Skin epidermis (tissue), 12 donors: Measurements from ENCODE around the gene EWSR1.
A peak's percentile ranks its signal among the peaks of the same experiment; 100 is the strongest.
"Not testable (repeated sequence)": the region's sequence is repeated elsewhere in the genome, so short reads cannot be mapped to it uniquely, and the experiment has no call there.

Source experiments
- H3K27ac ChIP-seq, 21 experiments: fragments of 200-600 bp; sonication (generic) in 11 of 21; one replicate each; pipeline ENCODE4 v1.5.0; 2020; ENCODE audit warnings: mild to moderate bottlenecking in 3 of 21, inconsistent platforms in 2 of 21, moderate library complexity in 2 of 21
- H3K4me3 ChIP-seq, 7 experiments: fragments of 200-600 bp; sonication (generic) in 2 of 7; one replicate each; pipeline ENCODE4 v1.5.0; 2020; ENCODE audit warnings: inconsistent platforms in 2 of 7, mild to moderate bottlenecking in 2 of 7, moderate library complexity in 1 of 7

The EWSR1 gene

GRCh38 chr22:29245626-29246385 lies 22.3 kb upstream of the EWSR1 start:
- Histone ChIP-seq H3K27ac (no peak overlapping the region), H3K4me3 (no peak overlapping the region)

DNA sequence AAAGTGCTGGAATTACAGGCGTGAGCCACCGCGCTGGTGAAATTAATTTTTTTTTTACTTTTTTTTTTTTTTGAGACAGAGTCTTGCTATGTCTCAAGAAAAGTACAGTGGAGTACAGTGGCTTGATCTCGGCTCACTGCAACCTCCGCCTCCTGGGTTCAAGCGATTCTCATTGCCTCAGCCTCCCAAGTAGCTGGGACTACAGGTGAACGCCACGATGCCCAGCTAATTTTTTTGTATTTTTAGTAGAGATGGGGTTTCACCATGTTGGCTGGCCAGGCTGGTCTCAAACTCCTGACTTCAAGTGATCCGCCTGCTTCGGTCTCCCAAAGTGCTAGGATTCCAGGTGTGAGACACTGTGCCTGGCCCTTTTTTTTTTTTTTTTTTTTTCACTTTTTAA lies 20.2 kb upstream of the EWSR1 start:
- H3K27ac ChIP-seq, H3K4me3 ChIP-seq: not testable (repeated sequence)

GRCh38 chr22:29251265-29251664 lies 16.8 kb upstream of the EWSR1 start:
- Histone ChIP-seq H3K4me3 (no peak overlapping the region), H3K27ac (no peak overlapping the region)

DNA sequence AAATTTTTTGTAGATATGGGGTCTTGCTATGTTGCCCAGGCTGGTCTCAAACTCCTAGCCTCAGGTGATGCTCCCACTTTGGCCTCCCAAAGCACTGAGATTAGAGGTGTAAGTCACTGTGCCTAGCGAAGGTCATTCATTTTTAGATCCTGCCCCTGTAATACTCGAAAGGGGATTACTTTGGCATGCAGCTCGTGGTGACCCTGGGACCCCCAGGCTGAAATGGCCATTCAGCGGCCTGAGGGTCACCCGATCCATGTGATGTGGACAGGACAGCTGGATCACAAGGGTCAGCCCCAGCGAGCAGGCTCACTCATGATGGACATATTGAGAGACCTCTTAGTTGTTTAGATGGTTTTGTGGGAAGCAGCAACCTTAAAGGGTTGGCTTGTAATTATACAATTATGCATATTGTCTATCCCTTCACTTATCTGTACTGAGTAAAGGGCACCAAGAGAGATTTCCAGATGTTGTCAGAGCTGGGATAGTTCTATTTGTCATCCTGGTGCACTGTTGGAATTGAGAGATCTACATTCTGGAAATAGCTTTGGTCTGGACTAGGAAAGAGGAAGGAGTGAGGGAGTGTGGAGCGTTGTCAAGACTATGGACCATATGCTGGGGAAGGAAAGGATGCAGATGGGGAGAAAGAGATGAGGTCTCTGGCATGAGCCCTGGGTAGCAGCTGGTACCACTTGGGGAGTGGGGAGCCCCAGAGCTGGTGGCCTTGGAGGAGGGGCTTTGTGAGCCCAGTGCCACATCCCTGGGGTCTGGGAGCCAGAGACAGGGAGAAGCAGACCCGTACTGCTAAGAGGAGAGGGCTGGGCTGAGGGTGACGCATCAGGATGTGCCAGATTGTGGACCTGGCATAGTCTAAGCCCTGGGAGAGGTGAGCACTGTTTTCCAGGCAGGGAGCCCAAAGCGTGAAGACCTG lies 15.8 kb upstream of the EWSR1 start:
- no peak overlapping the region for H3K27ac ChIP-seq

GRCh38 chr22:29253561-29254285 lies 14.3 kb upstream of the EWSR1 start:
- no peak overlapping the region for H3K4me3 ChIP-seq
- no peak overlapping the region for H3K27ac ChIP-seq

More for the DNA sequence above, 15.8 kb upstream of the EWSR1 start:
- no peak overlapping the region for H3K4me3 ChIP-seq

DNA sequence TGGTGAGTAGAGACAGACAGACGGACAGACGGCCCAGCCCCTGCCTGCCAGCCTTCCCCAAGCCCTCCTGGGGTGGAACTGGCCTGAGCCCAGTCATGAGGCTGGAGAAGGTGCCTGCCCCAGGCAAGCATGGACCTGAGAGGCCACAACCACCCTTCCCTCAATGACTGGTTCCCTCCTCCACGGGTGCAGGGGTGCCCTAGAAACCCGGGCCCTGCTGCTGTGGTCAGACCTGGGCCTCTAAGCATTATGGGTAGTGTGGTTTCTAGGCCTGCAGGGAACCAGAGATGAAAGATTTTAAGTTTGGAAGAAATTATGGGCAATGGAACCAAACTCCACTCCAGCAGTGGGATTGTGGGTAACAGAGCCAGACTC lies 13.8 kb upstream of the EWSR1 start:
- no peak overlapping the region for H3K27ac ChIP-seq
- H3K4me3 ChIP-seq = no peak overlapping the region

- H3K4me3 ChIP-seq = no peak overlapping the region
- H3K27ac ChIP-seq = no peak overlapping the region
Observed at GRCh38 chr22:29255064-29255621, 12.9 kb upstream of the EWSR1 start.

DNA sequence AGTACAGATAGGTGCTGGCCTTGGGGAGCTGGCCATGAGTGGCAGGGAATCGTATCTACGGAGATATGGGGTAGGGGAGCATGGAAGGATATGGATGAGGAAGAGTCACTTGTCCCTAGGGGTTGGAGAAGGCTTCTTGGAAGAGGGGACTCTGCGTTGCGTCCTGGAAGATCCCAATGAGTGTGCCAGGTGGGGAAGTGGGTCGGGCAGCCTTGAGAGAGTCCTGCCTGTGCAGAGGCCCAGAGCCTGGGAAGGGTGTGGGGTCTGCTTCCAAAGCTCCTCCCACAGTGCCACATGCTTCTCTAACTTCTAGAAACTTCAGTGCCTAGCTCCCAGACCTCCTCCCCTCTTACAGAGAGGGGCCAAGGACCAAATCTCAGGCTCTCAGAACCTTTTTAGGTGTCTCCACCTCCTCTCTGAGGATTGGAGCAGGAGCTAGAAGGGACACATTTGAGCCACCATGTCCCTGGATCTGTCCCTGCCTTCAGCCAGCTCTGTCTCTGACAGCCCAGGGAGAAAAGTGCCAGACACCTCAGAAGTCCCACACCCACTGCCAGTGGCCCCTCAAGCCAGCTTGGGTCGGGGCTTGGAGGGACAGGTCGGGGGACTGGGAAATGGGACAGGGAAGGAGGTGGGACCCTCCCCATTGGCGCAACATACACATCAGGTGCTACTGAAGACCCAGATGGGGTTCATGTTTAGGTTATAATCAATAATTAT lies 11.3 kb upstream of the EWSR1 start:
- no peak overlapping the region for H3K4me3 ChIP-seq

DNA sequence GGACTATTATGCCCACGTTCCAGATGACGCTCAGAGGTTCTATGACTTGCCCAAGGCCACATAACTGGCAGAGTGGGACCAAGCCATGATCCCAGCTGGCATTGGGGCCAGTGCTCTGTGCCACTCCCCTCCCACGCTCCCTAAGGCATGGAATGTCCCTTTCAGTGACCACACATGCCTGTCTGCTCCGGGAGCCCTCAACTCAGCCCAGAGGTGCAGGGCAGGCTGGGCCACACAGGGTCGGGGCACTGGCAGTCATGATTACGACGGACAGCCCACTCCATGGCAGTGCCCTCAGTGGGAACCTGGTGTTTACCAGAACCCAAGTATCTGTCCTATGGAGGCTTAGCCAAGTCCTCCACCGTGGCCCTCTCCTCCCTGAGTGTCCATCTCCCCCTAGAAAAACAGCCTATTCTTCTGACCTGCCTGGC lies 10.3 kb upstream of the EWSR1 start:
- Histone ChIP-seq H3K4me3 (no peak overlapping the region), H3K27ac (no peak overlapping the region)

More for the DNA sequence above, 11.3 kb upstream of the EWSR1 start:
- no peak overlapping the region for H3K27ac ChIP-seq

GRCh38 chr22:29258407-29259252 lies 9.4 kb upstream of the EWSR1 start:
- Histone ChIP-seq H3K27ac (no peak overlapping the region), H3K4me3 (no peak overlapping the region)

DNA sequence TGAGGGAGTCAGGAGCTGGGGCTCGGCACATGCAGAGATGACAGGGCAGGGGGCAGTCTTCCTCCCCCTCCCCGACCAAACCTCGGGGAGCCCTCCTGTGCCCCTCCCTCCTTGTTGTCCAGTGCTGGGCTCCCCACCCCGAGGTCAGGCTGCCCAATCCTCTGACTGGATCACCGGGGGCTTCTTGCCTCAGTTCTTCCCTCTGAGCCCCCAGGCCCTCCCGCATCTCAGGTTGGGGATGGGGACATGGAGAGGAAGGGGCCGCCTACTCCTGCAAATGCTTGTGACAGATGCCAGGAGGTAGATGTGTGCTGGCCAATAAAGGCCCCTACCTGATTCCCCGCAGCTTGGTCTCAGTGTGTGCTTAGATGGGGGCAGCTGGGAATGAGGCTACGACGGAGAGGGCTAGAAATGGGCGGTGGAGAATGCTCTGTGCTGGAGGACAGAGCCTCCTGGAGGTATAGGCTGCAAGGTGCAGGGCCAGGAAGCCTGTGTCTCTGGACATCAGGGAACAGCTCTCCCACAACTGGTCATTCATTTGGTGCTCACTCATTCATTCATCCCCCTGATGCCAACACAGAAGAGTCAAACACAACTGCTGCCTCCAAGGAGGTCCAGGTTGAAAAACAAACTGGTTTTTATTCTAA lies 8.7 kb upstream of the EWSR1 start:
- H3K27ac ChIP-seq = no peak overlapping the region
- H3K4me3 ChIP-seq = no peak overlapping the region

- no peak overlapping the region for H3K27ac ChIP-seq
- H3K4me3 ChIP-seq = no peak overlapping the region
Observed at GRCh38 chr22:29260031-29260560, 8.0 kb upstream of the EWSR1 start.

GRCh38 chr22:29260601-29261315 lies 7.3 kb upstream of the EWSR1 start:
- no peak overlapping the region for H3K4me3 ChIP-seq
- no peak overlapping the region for H3K27ac ChIP-seq

DNA sequence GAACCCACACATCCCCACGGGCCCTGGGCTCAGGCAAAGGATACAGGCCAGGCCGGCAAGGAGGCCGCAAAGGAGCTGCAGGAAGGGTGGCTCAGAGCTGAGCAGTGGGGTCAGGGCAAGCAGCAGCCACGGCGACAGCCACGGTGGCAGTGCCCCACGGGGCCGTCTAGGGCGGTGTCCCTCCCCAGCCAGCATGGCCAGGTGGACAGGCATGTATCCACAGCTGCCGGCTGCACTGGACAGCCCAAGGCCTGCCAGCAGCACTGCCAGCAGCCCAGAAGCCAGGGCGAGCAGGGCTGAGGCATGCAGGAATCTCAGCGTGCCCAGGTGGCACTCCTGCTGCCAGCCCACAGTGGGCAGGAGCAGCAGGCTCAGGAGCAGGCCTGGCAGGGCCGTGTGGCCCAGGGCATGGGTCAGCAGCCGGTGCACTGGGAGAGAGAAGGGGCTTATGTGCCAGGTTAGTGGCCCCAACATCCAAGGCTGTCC lies 4.2 kb upstream of the EWSR1 start:
- Histone ChIP-seq H3K27ac (no peak overlapping the region), H3K4me3 (no peak overlapping the region)

DNA sequence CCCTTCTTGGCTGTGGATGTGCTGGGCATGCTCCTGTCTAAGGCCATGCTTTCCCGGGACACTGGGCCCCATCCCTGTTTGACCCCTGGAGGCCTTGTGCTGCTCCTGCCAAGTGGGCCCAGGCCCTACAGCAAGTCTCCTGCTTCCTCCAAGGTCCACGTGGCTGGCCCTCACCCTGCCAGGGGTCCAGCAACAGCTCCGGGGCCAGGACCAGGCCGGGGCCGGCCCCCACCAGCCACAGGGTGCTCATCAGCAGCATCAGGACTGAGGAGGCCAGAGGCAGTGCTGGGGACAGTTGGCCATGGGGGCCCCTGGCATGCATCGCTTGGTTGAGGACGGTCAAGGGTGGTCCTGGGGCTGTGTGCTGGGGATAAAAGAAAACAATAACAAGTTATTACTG lies 2.8 kb upstream of the EWSR1 start:
- H3K4me3 ChIP-seq = no peak overlapping the region
- peak overlapping the region in 1 of 21 experiments; percentile 15 for H3K27ac ChIP-seq

- H3K27ac ChIP-seq = peak overlapping the region in 6 of 21 experiments; percentile 29 to 100 (median 100)
- H3K4me3 ChIP-seq = no peak overlapping the region
Observed at GRCh38 chr22:29265929-29266328, 2.1 kb upstream of the EWSR1 start.
